A172 (cell line): ENCODE measurements around the gene TACR1. TPM values are rescaled to one million over a fixed set of nuclear protein-coding genes. Genes with fewer than 3 reads are reported as not detected.
A peak's percentile ranks its signal among the peaks of the same experiment; 100 is the strongest.
"Not testable (repeated sequence)": the region's sequence is repeated elsewhere in the genome, so short reads cannot be mapped to it uniquely, and the experiment has no call there.

Experiments
- DNase-seq: peaks from one replicate; pipeline ENCODE4 v3.0.0-alpha.2; 2015; ENCODE audit warnings: low spot score
- total RNA-seq: library from RNA; depleted of rRNA; stranded (reverse); fragments of >200 nt; shearing (Covaris generic); gene quantifications from 2 replicates; pipeline ENCODE4 v1.2.3, GENCODE V29; 2014

The TACR1 gene
- total RNA-seq, 1 experiment from 2014 or later = not detected

DNA sequence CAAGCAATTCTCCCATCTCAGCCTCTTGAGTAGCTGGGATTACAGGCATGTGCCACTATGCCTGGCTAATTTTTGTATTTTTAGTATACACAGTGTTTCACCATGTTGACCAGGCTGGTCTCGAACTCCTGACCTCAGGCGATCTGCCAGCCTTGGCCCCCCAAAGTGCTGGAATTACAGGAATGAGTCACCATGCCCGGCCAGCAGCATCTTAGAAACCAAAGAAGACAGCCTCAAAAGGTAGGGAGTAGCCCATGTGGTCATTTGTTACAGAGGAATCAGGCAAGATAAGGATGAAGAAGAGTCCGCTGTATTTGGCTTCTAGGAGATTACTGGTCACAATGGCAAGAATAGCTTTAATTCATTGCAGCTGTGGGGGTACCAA, 53.1 kb downstream of the TACR1 start:
- DNase-seq = not testable (repeated sequence)

DNA sequence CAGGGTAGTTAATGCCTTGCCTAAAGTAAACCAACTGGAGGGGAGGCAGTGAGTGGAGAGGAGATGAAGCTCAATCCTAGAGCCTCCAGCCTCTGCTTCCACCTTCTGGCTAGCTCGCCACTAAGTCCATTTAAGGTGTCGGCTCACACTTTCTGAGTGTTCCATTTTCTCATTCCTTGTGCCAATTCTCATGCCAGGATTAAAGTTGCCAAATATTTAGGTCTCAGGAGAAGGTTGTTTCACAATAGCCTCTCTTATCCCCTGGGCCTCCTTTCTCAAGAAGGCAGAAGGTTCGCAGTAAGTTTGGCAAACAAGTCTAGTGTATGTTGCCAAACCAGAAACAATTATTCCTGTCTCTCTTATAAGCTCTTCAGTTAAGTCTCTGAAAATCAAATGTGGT, 57.2 kb downstream of the TACR1 start:
- no peak for DNase-seq

DNA sequence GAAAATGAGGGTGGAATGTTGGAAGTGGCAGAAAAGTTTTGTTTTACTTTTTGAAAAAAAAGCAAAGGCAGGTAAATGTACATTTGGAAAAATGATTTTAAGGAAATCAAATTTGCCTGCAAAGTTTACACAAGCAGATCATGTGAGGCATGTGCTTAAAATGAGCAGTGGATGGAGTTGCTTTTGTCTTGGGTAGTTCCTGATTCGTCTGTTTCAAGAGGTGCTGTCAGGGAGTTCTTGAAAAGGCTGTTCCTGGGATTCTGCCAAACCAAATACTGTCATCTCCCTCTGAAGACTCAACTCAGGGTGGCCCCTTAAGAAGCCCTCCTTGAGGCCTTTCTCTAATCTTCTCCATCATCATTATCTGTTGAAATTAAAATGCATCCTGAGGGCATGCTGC, 59.0 kb downstream of the TACR1 start:
- no peak for DNase-seq

DNA sequence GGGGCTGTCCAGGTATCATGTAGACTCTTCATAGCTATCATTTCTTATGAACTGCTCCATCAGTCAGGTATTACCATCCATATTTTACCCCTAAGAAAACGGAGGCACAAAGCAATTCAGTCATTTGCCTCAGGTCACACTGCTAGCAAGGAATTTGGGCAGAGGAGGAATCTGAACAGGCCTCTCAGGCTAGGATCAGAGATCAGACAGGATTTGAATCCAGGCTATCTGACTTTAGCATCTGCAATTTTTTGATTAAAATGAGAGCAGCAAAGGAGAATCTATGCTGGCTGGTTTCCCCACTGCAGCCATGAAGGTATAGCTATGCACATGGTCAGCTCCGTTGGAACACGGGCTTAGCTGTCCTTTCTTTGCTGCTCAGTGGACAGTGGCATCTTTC, 60.1 kb downstream of the TACR1 start:
- DNase-seq = no peak

DNA sequence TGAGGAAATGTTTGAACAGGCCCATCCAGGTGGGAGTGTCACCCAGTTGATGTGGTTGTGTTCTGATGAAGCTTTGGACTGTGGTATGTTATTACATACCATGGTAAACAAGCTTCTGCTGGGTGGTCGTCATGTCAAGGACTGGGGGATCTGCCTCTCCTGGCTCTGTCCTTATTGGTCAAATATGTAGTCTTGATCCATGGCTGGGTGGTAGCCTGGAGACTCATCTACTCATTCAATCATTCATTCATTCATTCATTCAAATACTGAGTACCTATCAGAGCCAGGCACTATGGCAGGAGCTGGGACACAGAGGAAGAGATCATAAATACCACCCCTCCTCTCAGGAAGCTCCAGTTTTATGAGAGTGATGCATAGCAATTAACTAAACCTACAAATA, 60.8 kb downstream of the TACR1 start:
- DNase-seq = no peak

DNA sequence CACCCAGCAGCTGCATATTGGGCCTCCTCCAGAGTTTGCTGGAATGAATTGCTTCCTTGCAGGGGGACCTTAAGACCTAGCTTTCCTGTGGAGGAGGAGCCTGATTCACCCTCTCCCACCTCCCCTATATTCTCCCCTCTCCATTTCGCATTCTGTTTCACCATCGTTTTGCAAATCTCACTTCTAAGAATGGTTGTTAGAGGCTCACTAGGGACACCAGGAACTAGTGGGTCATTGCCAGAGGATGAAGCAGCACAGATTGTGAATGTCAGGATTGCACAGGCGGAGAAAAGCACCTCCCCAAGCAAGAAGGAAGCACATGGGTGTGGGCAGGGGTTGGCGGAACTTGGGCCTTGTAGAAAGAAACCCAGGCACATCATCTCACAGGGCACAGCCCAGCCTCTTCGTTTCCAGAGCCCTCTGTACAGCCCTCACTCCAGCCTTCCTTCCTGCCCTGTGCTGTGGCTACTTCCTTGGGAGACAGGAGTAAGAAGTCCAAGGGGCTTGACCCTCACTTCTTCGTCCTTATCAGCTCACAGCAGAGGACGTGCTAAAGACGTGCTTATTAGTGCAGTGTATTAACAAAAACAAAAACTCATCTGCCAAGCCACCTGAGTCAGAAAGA, 63.4 kb downstream of the TACR1 start:
- no peak for DNase-seq

DNA sequence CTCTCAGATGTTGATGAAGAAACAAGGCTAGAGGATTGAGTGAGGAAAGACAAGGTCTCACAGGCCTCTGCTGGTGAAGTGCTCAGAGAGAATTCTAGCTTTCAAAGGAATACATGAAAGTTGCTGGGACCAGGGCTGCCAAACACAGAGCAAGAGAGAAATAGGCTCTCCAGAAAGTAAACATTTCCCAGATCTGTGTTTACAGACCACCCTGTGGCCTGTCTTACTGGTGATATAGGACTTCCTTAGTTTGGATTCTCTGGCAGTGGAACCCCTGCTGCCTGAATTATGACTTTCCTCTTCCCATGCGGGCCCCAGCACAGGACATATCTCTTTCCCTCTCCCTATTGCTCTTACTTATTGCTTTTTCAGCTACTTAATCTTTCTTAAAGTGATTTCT, 64.5 kb downstream of the TACR1 start:
- DNase-seq = no peak

DNA sequence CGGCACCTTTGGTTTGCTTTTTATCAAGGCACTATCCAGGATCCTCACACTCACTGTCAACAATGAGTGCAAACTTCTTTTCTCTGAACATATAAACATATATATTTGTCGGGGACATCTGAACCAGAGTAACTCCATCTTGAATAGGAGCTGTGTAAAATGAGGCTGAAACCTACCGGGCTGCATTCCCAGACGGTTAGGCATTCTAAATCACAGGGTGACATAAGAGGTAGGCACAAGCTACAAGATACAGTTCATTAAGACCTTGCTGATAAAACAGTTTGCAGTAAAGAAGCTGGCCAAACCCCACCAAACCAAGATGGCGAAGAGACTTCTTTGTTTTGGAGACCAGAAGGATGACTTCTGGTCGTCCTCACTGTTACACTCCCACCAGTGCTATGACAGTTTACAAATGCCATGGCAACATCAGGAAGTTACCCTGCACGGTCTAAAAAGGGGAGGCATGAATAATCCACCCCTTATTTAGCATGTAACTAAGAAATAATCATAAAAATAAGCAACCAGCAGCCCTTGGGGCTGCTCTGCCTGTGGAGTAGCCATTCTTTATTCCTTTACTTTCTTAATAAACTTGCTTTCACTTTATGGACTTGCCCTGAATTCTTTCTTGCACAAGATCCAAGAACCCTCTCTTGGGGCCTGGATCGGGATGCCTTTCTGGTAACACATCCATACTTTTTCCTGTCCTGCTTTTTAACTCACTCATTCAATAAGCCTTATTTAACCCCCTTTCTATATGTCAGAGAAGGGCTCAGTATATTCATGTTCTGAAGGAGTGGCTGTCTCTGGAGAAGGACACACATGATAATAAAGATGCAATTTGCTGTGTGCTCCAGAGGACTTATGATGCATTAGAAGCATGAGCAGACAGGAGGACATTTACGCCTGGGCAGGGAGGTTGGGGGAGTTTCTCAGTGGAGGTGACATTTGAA, 65.4 kb downstream of the TACR1 start:
- DNase-seq = no peak

DNA sequence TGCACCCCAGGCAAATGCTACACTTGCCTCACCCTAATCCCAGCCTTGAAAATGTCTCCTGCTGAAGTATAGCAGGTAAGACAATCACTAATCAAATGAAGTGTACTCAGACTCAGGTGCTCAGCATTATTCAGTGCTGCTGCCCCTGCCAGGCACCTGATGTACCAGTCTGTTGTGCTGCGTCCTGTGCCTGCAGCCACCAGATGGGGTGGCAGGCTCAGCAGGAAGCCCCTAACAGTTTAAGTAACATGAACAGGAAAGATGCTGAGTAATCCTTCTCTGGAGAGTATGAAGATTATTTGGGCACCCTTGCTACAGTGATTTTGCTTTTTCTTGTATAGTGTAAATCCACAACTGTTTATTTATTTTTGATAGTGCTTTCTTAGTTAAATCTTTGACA, 69.1 kb downstream of the TACR1 start:
- DNase-seq = peak; percentile 22

DNA sequence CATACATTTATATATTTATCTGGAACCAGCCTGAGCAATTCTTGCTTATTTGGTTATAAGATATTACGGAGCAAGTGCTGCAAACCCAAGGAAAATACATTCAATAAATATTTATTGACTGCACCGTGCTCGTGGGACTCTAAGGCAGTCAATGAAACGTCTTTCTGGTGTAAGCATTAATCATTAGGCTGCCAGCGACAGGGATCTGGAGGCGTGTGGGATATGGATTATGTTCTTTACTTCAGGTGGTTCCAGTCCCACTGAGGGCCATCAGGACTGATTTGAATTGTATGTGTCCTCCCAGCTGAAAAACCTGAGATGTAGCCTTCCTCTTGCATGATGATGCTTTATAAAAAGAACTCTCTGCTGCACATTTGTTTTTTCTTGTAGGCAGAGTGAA, 75.4 kb downstream of the TACR1 start:
- DNase-seq = no peak

DNA sequence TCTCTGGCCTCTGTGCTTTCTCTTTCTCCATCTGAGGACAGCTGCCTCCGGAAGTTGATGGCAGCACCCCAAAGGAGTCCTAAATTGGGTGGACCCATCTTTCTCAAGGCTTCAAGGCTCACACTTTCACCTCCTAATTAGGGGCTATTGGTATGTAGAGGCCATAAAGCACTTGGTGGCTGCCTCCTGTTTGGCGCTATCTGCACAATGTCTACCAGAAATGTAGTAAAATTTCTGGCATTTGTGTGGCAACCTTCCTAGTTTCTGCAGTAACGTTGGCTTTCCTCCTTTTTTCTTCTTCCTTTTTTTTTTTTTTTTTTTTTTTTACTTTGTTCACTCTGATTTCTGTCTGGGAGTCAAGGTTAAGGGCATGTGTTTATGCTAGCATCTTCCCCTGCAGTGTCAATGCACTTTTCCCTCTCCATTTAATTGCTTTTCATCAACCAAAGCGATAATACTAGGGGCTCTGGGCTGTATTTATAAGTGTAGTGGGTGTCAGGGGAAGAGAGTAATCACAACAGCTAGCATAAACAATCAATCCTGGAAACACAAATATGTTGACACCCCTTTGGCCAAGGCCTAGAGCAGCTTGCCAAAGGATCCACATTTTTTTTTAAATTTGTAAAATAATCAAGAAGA, 86.0 kb downstream of the TACR1 start:
- no peak for DNase-seq

DNA sequence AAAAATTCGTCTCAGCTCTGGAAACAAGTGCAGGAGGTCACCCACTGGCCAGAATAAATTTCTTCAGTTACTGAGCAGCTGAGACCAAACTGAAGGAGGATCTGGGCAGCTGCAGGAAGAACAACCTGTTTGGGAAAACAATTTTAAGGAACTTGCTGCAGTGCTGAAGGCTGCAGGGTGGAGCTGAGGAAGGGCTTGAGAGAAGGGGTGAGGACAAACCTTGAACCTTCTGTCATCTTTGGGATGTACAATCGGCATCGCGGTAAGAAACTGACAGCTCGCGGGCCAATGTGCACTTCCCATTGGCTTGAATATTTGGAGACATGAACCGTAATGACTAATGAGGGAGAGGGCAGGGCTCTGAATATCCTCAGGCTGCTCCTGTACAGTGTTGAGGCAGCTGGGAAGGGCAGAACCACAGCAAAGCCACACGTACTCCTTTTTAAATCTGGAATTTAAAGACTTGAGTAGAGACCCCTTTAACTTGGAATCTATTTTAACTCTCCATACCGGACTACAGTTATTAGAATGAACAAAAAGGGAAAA, 90.3 kb downstream of the TACR1 start:
- DNase-seq = peak; percentile 15

DNA sequence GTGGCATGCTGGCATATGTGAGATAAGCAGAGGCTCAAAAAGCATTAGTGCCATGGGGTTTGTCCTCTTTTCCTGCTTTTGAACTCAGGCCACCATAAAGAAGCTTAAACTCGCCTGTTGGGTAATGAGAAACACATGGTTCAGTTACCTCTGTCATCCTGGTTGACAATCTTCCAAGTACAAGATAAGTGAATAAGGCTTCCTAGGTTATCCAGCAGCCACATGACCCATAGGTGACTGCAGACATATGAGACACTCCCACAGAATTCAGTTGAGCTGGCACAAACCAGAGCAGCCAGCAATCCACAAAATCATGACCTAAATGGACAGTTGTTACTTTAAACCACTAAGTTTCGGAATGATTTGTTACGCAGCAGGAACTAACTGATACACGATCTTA, 97.3 kb downstream of the TACR1 start:
- DNase-seq = no peak

DNA sequence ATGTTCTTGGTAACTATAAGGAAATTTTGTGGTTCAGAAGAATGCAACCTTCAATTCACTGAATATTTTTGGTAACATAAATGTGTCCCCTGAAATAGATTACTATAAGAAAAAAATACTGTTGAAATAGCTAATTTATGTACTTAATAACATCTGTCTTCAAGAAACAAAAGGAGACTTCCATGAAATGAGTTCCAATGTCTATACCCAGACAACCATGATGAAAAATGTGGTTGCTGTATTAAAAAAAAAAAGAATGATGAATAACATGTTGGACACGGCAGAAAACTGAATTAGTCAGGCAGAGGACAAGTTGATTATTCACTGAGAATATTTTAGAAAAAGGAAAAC, 98.5 kb downstream of the TACR1 start:
- no peak for DNase-seq

DNA sequence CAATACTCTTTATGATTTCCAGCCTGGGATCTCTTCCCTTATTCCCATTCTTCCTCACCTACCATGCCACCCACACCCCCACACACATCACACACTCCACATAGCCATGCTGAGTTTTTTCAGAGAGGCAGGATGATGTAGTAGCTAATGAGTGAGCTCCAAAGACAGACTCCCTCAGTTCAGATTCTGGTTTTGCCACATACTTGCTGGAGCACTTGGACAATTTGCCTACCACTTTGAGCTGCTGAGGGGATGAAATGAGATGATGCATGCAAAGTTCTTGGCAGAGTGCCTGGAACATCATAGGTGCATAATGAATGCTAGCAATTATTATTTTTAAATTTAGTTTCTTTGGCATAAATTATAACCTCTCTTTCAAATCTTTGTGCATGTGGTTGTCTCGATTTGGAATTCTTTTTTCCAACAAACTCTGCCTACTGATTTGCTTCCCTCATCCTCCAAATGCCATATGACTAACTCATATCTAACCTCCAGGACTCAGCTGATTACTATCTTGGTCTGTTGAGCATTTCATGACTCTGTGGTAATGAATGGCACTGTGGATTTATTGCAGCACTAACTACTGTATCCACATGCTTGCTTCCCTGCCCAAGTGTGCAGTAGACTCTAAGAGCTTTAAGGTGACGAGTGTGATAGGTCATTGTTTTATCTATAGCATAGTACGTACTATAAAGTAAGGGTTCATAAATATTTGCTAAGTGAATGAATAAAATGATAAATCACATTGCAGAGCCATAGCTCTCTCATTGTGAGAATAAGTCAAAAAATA, 99.1 kb downstream of the TACR1 start:
- peak; percentile 96 for DNase-seq

DNA sequence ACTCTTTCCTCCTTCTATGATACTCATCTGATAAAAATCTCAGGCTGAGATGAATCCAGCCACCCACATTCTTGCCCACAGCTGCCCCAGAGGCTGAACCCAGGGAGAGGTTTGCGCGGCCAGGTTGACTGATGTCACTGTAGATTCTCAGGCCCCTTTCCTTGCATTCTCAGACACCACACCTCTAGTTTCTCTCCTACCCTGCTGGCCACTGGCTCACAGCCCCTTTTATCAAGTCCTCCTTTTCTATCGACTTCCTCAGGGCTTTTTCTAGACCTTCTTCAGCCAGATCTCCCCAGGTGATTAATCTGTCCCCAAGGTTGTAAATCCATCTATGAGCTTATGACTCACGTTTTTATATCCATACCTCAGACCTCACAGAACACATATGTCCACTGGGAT, 99.8 kb downstream of the TACR1 start:
- DNase-seq = peak; percentile 48

DNA sequence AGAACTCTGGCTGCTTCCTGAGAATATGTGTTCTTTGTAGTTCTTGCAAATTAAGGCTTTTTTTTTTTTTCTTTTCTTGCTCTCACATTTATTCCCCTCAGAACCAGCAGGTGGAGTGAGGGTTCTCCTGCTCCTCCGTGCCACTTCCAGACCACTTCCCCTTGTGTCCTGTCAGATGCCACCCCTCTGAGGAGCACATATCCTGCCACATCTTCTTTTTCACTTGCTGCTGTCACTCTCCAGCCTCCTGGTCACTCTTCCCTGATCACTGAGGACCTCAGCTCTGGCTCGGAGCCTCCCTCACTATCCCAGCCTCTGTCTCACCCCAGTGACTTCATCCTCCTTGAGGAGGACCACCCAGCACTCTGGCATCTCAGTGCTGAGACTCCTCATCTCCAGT, 100.5 kb downstream of the TACR1 start:
- DNase-seq = peak; percentile 44

DNA sequence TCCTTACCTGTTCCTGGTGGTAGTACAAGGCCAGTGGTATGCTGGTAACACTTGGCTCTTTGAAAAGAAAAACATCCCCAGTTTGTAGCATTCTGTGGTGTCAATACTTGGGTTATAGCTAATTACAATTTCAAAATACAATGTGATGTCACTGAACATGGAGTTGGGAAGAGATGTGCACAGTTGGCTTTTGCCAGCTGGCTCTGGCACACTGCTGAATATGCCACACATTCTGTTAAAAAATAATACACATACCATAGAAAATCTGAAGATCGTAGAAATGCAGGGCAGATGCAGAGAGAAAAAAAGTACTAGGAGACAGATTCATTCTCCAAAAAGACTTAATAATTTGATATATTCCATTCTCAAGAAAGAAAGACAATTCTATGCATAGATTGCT, 101.5 kb downstream of the TACR1 start:
- no peak for DNase-seq

DNA sequence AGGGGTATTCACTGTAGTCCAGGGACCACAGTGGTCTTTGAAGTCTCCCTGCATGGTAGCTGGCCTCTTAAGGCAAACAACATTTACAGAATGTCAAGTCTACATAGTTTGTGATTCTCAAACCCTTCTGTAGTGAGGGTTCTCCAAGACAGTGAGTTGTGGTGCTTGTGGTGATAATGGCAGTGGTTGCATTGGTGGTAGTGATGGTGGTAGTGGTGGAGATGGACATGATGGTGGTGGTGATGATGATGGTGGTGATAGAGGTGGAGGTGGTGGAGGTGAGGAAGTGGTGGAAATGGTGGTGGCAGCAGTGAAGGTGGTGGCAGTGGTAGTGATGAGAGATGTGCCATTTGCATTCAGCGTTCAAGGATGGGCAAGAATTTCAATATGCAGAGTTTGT, 104.9 kb downstream of the TACR1 start:
- DNase-seq = no peak

DNA sequence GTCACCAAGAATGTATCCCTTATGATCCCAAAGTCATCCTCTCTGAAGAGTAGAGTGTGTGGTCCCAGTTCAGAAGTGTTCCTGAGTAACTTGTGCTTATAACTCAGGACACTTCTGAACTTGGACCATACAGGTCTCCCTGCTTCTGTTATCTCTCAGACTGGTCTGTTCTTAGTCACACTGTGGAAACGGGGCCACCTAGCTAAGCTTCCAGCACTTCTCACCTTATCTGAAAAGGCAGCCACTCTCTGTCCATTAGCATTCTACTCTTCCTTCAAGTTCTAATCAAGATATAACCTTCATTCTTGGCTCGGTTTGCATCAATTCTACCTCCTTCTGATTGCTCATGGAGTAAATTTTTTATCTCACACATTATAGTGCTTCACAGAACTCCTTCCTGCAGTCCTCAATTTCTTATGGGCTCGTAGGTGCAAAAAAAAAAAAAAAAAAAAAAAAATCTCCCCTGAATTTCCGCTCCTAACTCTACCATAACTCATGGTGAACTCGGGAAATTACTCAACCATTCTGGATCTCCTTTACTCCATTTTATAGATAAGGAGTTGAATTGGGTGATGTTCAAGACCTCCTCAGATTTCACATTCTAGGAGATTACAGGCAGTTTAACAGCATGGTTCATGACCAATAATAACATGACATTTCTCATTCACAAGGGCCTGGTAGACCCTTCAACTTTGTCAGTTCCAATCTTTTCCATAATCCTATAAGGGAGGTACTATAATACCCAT, 108.4 kb downstream of the TACR1 start:
- no peak for DNase-seq

DNA sequence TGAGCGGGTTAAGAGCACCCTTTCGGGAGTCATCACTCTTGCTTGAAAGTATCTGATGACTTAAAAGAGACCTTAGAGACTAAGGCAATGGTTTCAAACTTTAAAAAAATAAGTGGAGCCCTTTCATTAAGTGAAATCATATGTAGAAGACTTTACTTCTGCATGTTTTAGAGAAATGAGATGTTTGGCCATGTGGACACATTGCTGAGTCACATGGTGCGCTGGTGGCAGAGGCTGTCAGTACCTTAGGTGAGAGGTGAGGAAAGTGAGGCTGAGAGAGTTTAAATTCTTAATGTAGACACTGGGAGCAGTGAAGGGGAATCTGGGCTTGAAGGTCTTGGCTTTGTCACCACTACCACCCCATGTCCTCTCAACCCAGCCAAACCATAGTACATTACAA, 109.8 kb downstream of the TACR1 start:
- no peak for DNase-seq
